HTERT RPE-1 (cell line): ENCODE data around the gene VPS26C.
"Not testable (repeated sequence)": the region's sequence is repeated elsewhere in the genome, so short reads cannot be mapped to it uniquely, and the experiment has no call there.

Source experiments
- in situ Hi-C: fragments of 300-500 bp; cut with MboI; formaldehyde crosslinking; loops from 4 replicates; pipeline ENCODE4 v1.14.3; 2020; ENCODE audit warnings: low sequenced_read_pairs

The VPS26C gene

DNA sequence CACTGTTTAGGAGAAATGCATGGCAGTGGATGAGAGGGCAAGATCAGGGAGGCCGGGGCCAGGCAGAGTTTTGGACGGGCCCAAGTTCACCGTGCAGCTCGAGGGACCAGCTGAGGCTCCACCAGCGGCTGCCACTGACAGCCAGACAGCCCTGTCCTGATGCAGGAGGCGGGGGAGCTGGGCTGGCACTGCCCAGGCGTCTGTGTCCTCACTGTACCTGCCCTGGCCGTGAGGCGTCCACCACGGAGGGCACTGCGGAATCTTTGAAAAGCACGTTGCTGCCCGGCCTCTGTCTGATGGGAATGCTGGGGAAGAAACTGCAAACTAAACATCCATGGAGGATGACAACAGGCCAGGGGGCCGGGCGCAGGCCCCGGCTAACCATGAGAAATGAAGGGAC, 35.5 kb downstream of the VPS26C start:
- in situ Hi-C loops = no loop called here

DNA sequence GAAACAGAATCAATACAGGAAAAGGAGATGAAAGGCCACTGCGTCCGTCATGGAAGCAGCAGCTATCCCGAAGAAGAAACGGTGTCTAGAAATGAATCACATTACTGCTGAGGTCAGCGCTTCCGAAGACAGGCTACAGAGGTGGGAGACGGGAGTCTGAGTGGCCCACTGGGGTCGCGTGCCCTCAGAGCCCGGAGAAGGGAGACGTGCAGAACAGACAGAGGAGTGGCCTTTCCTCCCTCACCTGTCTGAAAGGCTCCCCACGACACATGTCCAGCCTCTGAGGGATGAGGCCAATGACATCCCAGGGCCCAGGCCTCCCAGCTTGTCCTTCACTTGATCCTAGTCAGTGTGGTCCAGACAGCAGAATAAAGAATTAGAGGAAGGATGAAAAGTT, 35.9 kb downstream of the VPS26C start:
- in situ Hi-C loops = no loop called here

DNA sequence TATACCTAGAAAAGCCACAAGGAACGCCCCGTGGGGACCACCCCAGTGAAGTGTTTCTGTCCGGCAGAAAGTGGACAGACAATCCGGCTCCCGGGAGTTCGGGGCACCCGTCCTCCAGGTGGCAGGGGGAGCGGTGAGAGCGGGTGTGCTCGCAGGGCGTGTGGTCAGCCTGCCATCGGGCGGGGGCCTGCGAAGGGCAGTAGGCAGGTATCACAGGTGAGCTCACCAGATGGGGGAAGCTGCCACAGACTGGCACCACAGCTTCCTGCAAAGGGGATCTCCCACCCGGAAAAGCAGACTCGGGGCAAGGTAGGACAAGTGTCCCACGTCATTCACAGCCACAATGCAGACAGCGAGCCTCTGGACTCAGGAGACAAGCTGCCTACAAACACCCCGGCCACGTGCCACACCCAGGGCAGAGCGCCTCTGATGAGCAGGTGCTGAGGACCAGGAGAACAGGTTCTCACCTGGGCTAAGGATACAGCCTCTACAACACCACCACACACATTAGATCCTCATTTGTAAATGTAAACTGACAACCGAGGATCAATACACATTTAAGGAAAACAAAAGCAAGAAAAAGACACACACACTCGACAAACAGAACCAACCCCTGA, 36.4 kb downstream of the VPS26C start:
- in situ Hi-C loops = no loop called here

DNA sequence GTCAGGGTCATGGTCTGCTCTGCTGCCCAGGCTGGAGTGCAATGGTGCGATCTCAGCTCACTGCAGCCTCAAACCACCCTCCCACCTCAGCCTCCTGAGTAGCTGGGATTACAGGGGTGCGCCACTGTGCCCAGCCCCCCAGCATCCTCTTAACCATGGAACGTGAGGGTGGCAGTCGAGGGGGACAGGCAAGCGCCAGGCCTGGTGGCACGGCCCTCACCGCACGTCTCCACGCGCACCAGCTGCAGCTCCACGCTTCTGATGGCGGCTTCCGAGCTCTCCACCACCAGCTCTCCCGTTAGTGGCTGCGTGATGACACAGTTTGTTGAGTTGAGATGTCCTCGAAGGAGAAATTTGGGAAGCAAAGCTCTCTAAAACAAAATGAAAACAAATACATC, 39.1 kb downstream of the VPS26C start:
- in situ Hi-C loops = no loop called here

- in situ Hi-C loops = no loop called here
These were observed 39.8 kb downstream of the VPS26C start for GRCh38 chr21:37227071-37228002.

- in situ Hi-C loops = no loop called here
These were observed 40.9 kb downstream of the VPS26C start for GRCh38 chr21:37226041-37226920.

DNA sequence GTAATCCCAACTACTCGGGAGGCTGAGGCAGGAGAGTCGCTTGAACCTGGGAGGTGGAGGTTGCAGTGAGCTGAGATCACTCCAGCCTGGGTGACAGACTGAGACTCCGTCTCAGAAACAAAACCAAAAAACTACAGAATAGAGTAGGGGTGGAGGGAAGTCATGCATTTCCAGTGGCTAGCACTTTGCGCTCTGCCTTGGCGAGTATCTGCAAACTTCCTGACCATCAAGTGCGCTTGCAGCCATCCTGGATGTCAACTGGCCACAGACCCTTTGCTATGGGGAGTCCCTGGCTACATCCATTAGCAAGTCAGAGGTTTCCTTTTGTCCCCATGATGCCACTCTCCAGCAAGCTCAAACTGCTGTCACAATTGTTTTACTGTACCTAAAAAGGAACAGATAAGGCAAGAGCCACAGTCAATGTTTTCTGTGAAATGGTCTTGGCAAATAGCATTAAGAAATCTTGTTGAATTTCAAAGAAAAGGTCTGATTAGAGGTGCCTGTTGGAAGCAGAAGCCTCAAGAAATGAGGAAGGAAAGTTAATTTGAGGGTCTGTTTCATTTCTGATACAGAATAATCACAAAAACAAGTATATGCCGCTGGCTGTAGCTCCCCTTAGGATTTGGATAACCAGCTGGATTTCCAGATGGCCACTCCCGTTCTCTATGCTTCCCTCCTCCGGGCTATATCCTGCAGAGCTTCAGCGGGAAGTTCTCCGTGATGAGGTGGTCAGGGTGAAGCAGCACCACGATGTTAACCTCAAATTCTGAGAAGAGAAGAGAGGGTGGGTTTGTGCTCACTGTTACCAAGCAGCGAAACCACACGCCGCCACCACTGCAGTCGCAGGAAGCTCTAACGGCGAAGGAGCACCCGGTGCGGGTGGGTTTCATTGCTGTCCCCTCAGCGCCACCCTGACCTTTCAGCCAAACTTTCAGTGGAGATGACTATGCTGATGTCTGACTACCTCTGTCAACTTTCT, 42.0 kb downstream of the VPS26C start:
- in situ Hi-C loops = no loop called here

DNA sequence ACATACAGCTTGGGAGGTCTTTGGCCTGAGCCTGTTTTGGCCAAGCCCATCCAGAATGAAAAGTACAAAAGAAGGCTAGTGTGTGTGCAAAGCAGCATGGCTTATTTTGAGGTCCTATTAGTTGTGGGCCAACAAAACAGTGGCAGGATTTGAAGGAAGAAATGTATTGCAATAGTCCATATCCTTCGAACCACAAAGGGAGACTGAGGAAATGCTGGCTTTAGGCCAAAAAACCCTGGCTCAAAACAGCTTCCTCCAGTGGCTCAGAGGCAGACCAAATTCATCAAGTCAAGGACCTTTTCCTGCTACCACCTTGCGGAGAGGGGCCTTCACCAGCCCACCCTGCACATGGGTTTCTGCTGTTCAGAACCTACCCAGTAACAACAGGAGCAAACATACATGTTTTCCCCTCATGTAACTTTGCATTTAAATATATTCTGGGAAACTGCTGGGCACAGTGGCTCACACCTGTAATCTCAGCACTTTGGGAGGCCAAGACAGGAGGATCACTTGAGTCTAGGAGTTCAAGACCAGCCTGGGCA, 43.3 kb downstream of the VPS26C start:
- in situ Hi-C loops = no loop called here

DNA sequence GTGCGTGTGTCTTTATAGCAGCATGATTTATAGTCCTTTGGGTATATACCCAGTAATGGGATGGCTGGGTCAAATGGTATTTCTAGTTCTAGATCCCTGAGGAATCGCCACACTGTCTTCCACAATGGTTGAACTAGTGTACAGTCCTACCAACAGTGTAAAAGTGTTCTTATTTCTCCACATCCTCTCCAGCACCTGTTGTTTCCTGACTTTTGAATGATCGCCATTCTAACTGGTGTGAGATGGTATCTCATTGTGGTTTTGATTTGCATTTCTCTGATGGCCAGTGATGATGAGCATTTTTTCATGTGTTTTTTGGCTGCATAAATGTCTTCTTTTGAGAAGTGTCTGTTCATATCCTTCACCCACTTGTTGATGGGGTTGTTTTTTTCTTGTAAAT, 44.9 kb downstream of the VPS26C start:
- in situ Hi-C loops = not testable (repeated sequence)

- in situ Hi-C loops = no loop called here
These were observed 46.0 kb downstream of the VPS26C start for GRCh38 chr21:37220981-37221664.

- in situ Hi-C loops = no loop called here
These were observed 46.6 kb downstream of the VPS26C start for GRCh38 chr21:37220433-37220980.

GRCh38 chr21:37219761-37220432, 47.2 kb downstream of the VPS26C start:
- in situ Hi-C loops = no loop called here

GRCh38 chr21:37214952-37215351, 52.2 kb downstream of the VPS26C start:
- in situ Hi-C loops = no loop called here

DNA sequence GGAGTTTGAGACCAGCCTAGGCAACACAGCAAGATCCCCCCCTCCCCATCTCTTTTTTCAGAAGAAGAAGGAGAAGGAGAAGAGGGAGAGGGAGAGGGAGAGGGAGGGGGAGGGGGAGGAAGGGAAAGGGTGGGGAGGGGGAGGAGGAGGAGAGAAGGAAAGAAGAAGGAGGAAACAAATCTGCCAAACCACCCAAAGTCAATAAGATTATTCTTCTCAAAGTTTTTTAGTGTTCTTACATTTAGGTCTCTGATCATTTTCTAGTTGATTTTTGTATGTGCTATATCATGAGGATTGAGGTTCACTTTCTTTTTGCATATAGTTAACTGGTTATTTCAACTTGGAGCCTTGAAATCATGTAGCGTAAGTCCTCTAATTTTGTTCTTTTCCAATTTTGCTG, 56.3 kb downstream of the VPS26C start:
- in situ Hi-C loops = no loop called here

GRCh38 chr21:37210130-37210529, 57.0 kb downstream of the VPS26C start:
- in situ Hi-C loops = no loop called here

DNA sequence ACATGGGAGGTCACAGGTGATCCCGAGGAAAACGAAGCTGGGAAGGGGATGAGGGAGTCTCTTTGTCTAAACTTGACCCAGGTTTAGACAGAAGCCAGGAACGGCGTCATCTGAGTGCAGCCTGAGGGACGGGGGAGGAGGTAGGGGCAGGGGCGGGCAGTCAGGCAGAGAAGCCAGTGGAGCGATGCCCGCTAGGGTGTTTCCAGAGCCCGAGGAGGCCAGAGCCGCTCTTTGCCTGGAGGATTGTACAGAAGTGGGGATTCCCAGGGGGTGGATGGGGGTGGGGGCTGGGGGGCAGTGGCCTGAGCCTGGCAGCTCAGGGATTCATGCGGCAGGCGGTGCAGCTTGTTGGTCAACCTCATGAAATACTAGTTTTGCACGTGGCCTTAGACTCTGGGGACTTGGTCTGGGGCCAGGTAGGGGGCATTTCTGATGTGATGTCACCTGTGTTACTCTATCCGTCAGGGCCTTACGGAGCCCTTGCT, 58.4 kb downstream of the VPS26C start:
- in situ Hi-C loops = no loop called here

GRCh38 chr21:37208056-37208721, 58.9 kb downstream of the VPS26C start:
- in situ Hi-C loops = no loop called here
